ENCODE data around the gene RNU6-9.

GRCh38 chr19:927351-927779, 34.1 kb downstream of the RNU6-9 start:
- TF ChIP-seq POLR2AphosphoS5 (IDR thresholded peaks at IDR 0.05; ENCODE audit: borderline replicate concordance, low read depth, low read length) (no peak), EZH2 (IDR thresholded peaks at IDR 0.05) (no peak)
